HG03103 (cell line): ENCODE measurements around the gene SGK2.

Experiments used
- ATAC-seq: cut with Tn5 transposase; IDR thresholded peaks from one replicate; pipeline ENCODE4 v1.9.1; 2021; ENCODE audit warnings: low read depth; ENCODE audit not compliant: unreplicated experiment

SGK2 gene

DNA sequence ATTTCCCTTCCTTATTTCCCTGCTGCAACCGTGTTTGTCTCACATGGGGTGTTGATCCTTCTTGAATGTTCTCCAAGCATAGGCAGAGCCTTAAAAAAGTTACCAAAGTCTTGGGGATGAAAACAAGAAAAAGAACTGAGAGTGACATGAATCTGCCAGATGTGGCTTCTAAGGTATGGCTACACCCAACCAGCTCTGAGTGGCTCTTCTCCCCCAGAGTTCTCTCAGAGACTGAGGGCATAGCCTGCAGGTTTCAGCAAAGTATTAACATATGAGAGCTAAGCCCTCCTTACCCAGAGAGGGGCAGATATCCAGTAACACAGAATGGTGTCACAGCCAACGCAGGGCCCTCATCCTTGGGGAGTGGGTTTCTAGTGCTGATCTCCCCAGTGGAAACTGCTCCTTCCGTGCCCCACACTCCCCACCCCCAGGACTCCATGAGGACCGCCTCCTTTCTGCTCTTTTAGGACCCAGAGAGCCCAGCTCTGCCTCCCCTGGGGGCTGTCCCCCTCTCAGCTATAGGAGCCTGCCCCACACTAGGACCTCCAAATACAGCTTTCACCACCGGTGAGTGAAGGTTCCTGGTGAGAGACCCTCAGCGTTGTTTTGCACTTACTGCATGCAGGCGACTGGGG lies 23.3 kb upstream of the SGK2 start:
- ATAC-seq = no peak

DNA sequence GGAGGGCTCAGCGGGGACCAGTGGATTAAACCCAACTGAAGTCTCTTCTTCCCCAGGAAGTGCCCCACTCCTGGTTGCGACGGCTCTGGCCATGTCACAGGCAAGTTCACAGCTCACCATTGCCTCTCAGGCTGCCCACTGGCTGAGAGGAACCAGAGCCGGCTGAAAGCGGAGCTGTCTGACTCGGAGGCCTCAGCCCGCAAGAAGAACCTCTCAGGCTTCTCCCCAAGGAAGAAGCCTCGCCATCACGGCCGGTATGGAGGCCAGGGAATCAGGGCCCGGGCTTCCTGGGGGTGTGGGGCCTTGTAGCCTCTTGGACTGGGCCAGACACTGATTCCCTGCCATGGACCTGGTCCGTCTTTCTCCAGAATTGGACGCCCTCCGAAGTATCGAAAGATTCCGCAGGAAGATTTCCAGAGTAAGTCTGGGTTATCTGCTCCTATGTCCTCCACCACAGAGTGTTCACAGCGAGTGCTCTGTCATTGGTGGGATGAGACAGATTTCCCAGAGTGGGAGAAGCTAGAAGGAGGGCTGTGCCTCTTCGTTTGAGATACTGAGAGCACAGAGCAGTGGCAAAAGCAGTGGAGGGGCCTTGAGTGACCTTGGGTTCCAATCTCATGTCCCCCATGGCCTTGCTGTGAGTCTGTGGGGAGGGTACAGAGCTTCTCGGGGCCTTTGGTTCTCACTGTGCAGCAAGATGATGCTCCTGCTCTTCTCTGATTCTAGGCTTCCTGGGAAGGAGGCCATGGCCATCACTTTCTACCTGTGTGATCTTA lies 22.6 kb upstream of the SGK2 start:
- ATAC-seq = no peak

GRCh38 chr20:43536817-43537440 lies 21.9 kb upstream of the SGK2 start:
- no peak for ATAC-seq

- ATAC-seq = no peak
These were observed 20.6 kb upstream of the SGK2 start for GRCh38 chr20:43537921-43538877.

DNA sequence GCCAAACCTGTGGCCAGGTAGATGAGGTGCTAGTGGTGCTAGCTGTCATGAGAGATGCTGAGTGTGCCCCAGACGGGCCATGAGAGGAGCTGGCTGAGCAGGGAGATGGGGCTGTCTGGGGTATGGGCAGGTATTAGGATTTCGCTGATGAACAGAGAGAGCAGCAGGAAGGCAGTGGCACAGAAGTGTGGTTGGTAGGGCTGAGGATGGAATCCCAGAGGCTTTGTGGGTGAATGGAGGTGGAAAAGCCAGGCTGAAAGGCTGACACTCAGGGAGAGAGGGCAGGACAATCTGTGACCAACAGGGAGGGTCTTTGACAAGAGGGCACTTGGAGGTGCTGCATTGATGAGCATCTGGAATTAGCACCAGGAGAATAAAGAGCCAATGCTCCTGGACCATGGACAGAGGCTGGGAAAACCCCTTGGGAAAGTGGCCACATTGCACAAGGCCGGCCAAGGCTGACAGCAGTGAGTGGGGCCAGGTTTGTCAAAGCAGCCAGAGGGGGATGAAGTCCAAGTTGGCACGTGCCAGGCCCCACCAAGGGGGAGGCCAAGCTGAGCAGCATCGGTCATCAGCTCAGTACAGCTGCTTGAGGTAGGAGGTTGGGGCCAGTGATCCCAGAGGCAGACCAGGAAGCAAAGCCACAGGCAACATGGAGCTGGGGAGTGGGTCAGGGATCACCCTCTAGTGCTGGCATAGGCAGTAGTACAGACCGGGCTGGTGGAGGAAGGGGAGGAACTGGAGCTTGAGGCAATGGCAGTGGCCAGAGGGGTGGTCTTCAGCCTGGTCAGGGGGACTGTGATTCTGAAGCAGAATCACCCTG lies 19.7 kb upstream of the SGK2 start:
- no peak for ATAC-seq

- no peak for ATAC-seq
These were observed 18.7 kb upstream of the SGK2 start for GRCh38 chr20:43539975-43540672.

- ATAC-seq = no peak
These were observed 18.2 kb upstream of the SGK2 start for GRCh38 chr20:43540673-43541060.

DNA sequence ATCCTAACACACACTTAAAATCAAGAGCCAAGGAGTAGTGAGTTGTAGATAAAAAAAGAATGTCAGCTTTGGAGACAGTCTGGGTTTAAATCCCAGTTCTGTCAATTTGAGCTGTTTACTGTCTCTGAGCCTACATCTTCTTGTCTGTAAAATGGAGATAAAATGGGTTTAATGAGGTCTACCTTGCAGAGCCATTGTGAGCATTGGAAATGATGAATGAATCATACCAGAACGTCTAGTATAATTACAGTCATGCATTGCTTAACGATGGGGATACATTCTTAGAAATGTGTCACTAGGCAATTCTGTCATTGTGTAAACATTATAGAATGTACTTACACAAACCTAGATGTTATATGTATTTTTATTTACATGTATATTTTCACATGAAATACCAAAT lies 17.6 kb upstream of the SGK2 start:
- no peak for ATAC-seq

DNA sequence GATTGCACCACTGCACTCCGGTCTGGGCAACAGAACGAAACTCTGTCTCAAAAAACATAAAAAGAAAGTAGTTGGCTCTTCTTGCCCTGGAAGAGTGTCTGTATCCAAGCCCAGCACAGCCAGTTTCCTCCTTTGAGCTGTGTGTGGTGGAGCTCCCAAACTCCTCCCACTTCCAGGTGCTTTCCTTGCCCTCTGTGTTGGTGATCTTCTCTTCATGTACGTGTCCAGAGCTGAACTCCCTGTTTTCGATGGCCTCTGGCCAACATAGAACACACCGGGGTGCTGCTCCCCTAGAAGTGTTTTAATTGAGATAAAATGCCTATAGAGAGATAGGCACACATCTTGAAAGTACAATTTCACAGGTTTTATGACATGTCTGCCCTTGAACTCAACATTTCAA lies 16.7 kb upstream of the SGK2 start:
- no peak for ATAC-seq

DNA sequence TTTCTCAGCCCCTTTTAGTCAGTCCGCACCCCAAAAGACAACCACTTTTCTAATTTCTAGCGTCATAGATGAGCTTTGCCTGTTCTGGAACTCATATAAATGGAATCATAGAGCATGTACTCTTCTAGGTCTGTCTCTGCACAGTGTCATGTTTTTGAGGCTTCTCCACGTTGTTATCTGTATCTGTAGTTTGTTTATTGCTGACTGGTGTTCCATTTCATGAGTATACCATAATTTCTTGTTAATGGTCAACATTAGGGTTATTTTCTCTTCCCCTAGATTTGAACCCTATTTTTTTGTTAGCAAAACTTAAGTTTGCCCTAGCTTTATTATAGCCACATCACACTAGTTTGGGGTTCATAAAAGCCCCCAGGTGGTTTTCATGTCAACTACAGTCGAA lies 16.2 kb upstream of the SGK2 start:
- ATAC-seq = no peak

- ATAC-seq = no peak
These were observed 15.7 kb upstream of the SGK2 start for GRCh38 chr20:43543138-43543537.

GRCh38 chr20:43544501-43544900 lies 14.3 kb upstream of the SGK2 start:
- no peak for ATAC-seq

GRCh38 chr20:43545837-43546578 lies 12.8 kb upstream of the SGK2 start:
- ATAC-seq = no peak

GRCh38 chr20:43548273-43548880 lies 10.4 kb upstream of the SGK2 start:
- no peak for ATAC-seq

GRCh38 chr20:43549416-43550065 lies 9.3 kb upstream of the SGK2 start:
- ATAC-seq = no peak

DNA sequence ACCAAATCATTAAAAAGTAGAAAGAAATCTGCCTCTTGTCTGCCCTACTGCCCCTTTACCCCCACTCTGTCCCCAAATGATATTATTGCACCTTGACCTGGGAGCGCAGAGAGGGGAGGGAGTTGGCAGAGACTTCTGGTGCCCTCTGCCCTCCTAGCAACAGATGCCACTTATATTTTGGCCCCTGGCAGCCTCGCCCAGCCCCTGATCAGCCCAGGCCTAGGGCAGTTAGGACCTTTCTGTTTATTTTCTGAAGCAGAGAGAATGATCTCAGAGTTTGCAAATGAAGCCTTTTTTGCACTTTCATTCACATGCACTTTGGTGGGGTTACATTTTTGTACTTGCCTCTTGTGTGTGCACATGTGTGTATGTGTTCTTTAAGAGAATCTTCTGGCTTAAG lies 8.4 kb upstream of the SGK2 start:
- no peak for ATAC-seq

GRCh38 chr20:43554369-43554768 lies 4.5 kb upstream of the SGK2 start:
- ATAC-seq = no peak
